ENCODE results near the gene HCAR3.

HCAR3 gene

GRCh38 chr12:122672515-122672914, 44.1 kb downstream of the HCAR3 start:
- TF ChIP-seq CTCF (IDR thresholded peaks at IDR 0.05; ENCODE audit: control extremely low read depth, extremely low read depth, low read depth, missing control alignments), result no peak
- DNase-seq (ENCODE audit: extremely low spot score), result no peak
- CTCF ChIA-PET, result interaction anchor here (0.8 to 0.9 kb wide), 3 partner anchors 13 to 201 kb away, joined by 3 read pairs; no protein-coding TSS in a partner anchor
- POLR2A ChIA-PET, result no interaction called here

- TF ChIP-seq CTCF (IDR thresholded peaks at IDR 0.05; ENCODE audit: control extremely low read depth, extremely low read depth, low read depth, missing control alignments), result no peak
- ChIA-PET CTCF (interaction anchor here (0.9 to 1.8 kb wide), 2 partner anchors 9 to 124 kb away, joined by 3 to 4 read pairs; no protein-coding TSS in a partner anchor), POLR2A (no interaction called here)
- DNase-seq (ENCODE audit: extremely low spot score), result no peak
Measured at GRCh38 chr12:122669397-122670070, 47.1 kb downstream of the HCAR3 start.

- no peak for DNase-seq (ENCODE audit: extremely low spot score)
- POLR2A ChIA-PET, result no interaction called here
- TF ChIP-seq CTCF (IDR thresholded peaks at IDR 0.05; ENCODE audit: control extremely low read depth, extremely low read depth, low read depth, missing control alignments), result no peak
- CTCF ChIA-PET, result interaction anchor here (0.9 to 1.5 kb wide), 2 partner anchors 18 to 126 kb away, joined by 3 read pairs; no protein-coding TSS in a partner anchor
Measured at GRCh38 chr12:122668268-122668667, 48.3 kb downstream of the HCAR3 start.

- POLR2A ChIA-PET, result no interaction called here
- no peak for DNase-seq (ENCODE audit: extremely low spot score)
- TF ChIP-seq CTCF (IDR thresholded peaks at IDR 0.05; ENCODE audit: control extremely low read depth, extremely low read depth, low read depth, missing control alignments), result no peak
- CTCF ChIA-PET, result interaction anchor here (1.7 kb wide), 1 partner anchor 11 kb away, joined by 4 read pairs; no protein-coding TSS in a partner anchor
Measured at GRCh38 chr12:122665759-122666158, 50.9 kb downstream of the HCAR3 start.

- CTCF ChIA-PET, result interaction anchor here (0.6 to 1.7 kb wide), 2 partner anchors 11 to 26 kb away, joined by 3 to 4 read pairs; no protein-coding TSS in a partner anchor
- DNase-seq (ENCODE audit: extremely low spot score), result no peak
- no peak for TF ChIP-seq CTCF (IDR thresholded peaks at IDR 0.05; ENCODE audit: control extremely low read depth, extremely low read depth, low read depth, missing control alignments)
- POLR2A ChIA-PET, result no interaction called here
Measured at GRCh38 chr12:122665349-122665748, 51.3 kb downstream of the HCAR3 start.

Measured in GM10248 (cell line).